Raji (cell line): ENCODE results near the gene TM4SF4.

ENCODE experiments used
- POLR2A ChIP-seq: IDR thresholded peaks from 2 replicates; pipeline ENCODE4 v1.6.1; 2011; ENCODE audit warnings: low read depth, low read length, control low read depth; ENCODE audit not compliant: insufficient read depth

Gene TM4SF4

DNA sequence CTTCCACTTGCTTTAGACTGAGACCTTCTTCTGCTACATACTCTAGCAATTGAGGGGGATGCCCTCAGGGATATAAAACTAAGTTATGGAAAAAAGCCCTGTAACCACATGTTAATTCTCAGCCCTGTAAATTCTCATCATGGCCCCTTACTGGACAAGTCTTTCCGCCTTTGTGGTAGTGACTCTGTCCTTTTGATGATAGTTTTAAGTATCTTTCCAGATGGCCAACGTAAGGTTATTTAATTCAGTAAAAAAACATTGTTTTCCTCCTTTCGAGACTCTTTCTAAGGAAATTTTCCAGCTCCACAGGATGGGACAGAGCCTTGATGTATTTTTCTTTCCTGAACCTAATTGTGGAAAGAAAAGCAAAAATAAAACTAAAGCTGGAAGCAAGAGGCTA lies 25.3 kb upstream of the TM4SF4 start:
- TF ChIP-seq POLR2A: no peak

DNA sequence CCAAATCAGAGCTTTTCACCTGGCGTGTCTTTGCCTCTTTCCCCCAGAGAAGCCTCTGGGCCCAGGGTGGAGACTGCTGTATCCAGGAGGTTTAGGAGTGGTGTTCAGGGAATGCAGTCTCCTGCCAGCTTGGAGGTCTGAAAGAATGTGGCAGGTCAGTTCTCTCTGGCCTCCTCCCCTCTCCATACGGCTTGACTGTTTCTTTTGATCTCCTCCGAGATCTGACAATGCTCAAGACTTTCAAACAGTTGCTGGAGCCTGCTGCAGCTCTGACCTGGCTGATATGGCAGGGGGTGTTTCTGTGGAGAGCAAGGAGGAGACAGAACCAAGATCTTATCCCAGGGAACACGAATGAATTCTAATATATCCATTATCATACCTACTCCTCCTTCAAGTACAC lies 24.7 kb upstream of the TM4SF4 start:
- TF ChIP-seq POLR2A: no peak

DNA sequence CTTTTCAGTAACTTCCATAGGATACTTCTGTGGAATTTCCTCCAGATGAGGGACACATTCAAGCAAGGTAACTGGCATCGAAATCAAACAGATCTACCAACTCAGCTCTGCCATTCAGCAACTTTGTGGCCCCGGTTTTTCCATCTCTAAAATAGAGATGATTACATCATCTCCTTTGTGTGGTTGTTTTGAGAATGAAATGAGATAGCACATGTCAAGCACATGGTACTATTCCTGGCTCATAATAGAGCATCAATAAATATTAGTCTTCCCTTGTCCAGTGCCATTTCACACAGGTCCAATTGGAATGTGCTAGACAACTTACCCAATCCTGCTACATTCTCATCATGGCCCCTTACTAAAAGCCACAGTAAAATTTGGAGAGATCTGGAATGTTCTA lies 24.2 kb upstream of the TM4SF4 start:
- no peak for TF ChIP-seq POLR2A

DNA sequence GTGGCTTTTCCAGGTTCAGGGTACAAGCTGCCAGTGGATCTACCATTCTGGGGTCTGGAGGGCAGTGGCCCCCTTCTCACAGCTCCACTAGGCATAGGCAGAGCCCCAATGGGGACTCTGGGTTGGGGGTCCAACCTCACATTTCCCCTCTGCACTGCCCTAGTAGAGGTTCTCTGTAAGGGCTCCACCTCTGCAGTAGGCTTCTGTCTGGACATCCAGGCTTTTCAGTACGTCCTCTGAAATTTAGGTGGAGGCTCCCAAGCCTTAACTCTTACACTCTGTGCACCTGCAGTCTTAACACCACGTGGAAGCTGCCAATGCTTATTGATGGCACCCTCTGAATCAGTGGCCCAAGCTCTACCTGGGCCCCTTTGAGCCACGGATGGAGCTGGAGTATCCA lies 22.5 kb upstream of the TM4SF4 start:
- TF ChIP-seq POLR2A: no peak

DNA sequence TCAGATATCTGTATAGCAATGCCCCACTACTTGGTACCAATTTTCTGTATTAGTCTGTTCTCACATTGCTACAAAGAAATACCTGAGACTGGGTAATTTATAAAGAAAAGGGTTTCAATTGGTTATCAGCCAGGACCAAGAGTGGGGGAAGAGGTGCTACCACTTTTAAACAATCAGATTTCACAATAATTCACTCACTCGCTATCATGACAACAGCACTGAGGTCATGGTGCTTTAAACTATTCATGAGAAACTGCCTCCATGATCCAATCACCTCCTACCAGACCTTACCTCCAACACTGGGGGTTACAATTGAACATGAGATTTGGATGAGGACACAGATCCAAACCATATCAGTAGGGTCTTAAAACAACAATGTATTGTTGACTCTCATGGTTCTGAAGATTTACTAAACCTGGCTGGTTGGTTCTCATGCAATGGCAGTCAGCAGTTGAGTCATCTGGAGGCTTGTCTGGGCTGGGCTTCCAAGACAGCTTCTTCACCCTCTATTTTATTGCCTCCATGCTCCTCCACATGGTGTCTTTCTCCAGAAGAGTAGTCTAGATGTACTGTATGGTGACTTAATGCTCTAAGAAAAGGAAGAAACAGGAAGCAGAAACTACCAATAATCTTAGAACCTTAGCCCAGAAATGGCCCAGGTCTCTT lies 21.2 kb upstream of the TM4SF4 start:
- no peak for TF ChIP-seq POLR2A

DNA sequence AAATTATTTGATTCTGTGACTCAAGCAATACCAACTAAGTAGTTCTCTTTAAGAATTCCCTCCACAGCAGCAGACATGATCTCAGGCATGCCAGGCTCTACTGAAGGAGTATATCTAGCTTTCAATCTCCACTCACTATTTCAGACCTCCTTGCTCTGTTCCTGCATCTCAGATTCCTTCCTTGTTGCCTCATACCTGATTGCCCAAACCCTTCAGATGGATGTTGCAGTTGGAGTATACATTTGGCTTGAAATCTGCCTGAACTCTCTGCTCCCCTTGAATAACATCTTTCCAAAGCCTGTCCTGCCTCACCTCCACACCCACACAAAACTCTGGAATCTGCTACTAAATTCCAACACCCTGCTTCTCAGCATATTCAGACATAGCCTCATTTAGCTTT lies 19.8 kb upstream of the TM4SF4 start:
- TF ChIP-seq POLR2A: no peak

DNA sequence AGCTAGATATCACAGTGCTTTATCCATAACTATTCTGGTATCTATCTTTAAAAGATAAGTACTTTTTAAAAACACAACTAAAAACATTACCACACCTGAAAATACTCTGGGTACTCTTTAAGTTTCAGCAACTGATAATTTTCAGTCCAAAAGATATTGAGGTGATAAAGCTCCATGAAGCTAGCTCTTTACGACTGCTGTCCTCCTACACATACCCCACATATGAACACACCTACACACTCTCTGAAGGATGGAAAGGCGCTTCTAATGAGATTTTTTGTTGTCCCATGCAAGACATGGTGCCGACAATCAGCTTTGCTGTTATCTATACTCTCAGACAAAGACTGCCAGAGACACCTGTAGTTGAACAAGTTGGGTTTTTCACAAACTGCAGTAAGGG lies 19.1 kb upstream of the TM4SF4 start:
- no peak for TF ChIP-seq POLR2A

DNA sequence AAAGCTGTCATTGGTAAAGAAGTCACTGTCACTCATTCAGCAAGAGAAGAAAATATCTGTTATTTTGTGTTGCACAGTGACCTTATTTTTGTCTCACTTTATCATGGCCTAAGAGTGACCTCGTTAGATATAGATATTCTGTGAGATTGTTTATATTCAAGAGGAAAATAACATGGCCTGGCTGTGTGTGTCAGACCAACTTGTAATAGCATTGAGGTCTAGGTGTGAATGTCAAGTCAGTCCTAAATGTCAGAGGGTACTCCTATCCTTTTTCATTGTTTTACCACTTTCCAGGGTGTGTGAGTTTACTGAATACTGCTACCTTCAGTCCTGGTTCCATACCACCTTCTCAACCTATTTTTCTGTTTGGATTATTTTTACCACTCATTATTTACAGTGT lies 18.5 kb upstream of the TM4SF4 start:
- TF ChIP-seq POLR2A: no peak

DNA sequence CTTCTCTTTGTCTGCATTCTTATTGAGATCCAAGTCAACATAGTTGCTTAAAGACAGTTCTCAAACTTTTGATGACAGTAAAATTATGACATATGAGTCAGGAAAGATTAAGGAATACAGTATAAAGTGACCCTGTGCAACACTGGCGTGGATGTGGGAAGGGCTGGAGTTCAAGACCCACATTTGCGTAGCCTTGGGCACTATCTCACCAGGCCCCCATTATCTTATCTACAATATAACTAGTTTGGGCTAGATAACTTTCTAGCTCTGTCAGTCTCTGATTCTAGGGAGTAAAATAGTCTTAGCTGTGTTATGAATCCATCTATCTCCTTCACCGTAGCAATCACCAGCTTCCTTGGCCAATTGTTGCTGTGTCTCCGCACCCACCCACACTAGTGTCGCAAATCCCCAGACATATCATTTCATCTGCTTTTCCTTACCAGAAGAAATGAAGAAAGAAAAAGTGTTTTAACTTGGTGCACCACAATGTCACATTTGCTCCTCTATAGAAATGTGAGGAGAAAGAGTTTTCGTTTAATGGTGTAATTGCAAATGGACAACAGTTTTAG lies 14.9 kb upstream of the TM4SF4 start:
- no peak for TF ChIP-seq POLR2A

DNA sequence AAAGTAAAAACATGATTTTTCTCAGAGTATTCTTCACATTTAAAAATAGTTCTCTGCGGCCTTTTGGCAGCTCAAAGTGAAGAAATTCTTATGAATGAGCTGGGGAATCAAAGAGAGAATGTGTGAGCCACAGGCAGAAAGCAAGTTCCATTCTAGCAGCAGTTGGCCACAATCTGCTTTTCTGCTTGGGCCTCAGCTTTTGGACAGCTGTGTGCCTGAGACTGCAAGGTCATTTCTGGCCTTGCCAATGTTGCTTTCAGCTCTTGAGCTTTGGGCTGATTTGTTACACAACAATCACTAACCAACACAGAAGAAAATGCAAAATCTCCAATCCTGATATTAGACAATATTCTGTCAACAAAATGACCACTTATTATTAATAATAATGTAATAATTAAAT lies 14.4 kb upstream of the TM4SF4 start:
- no peak for TF ChIP-seq POLR2A

DNA sequence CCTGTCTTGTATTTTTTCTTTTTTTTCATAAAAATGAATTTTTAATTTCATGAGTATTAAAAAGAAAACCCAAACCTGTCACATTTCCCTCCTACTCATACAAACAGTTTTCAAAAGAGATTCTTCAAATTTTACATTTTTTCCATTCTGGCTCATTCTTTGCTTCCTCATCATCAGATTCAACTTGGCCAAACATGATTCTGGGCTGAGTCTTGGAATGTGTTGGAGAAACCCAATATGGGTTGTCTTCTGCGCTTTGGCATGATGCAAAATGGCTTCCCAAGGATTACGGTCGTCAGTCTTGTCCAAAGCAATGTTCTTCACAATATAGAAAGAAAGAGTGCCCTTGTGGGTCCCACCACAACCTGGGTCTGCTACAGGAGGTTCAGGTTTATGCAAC lies 12.4 kb upstream of the TM4SF4 start:
- no peak for TF ChIP-seq POLR2A

DNA sequence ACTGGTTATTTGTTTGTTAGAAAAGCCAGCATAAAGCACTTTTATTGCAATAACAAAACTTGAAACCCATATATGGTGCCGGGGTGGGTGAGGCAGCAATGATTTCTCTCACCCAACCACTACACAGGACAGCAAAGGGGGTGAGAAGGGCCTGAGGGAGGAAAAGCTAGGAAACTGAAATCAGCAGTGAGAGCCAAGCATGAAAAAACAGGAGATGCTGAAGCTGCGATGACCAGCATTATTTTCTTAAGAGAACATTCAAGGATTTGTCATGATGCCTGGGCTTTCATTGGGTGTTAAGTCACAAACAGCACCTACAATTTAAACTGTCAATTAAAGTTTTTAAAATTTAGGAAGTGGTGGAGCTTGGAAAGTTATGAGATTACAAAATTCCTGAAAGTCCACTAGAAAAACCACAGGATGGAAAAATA lies 11.9 kb upstream of the TM4SF4 start:
- no peak for TF ChIP-seq POLR2A

DNA sequence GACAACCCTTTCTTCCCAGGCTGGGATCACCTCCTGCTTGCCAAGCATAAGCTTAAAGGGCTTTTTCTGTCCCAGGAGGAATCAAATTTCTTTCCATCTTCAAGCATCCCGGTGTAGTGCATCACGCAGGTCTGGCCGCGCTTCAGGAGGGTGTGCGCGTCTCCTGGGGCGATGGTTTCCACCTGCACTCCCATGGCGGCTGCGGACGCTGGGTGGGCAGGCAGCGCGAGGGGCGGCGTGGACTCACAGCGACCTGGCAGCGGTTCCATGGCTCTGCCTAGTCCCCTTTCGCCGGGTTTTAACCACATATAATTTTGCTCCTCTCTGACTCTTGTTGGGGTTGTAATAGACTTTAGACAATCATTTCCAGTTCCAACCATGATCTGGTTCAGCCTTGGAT lies 10.6 kb upstream of the TM4SF4 start:
- TF ChIP-seq POLR2A: no peak

DNA sequence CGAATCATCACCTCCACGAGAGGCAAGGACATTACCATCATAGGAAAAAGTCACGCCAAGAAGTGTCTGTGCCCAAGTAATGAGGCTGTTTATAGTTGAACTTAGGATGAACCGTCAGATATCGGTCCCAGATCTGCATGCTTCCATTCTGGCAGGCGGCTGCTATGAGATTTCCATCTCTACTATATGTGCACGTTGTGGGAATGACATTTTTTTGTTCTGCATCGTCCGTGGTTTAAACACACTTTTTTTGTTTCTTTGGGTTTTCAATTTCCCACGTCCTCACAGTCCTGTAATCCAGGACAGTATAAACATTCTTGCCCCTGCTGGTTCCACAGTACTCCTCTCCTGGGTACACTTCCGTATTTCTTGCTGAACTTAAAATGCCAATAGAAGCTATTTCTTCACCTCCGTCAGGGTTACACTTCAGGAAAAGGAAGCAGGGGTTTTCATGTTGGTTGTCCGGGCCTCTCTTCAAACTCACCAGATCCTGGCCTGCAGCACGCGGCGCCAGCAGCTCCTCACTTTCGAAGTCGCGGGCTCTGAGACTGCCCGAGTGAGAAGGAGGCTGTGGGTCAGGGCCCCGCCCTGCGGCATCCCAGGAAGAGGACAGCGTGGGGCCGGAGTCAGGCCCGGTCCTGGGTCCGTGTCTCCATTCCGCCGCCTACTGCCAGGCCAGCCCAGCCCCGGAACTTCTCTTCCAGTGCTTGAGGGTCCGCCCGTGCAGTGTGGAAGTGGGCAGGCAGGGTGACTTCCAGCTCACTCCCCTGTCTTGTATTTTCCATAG lies 9.8 kb upstream of the TM4SF4 start:
- TF ChIP-seq POLR2A: no peak

DNA sequence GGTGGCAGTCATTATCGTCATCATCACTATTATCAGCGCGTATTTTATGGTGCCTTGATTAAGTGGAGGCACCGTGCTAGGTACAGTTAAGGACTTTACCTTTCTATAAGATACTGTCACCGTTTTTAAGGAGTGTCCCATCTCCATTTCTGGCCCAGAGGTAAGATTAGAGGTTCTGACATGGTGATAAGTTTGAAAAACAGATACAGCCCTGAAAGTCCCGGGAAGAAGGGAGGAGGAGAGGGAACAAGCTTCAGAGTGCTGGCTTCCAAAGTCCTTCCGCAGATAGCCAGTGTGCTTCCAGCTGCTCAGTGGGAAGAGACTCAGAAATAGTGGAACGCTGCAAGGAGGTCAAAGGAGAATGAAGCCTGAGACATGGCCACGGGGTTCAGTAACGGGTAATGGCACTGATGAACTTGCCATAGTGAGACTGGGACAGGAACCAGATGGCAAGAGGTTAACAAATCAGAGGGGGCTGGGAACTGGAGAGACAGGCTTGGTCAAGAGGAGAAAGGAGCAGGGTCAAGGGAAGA lies 9.1 kb upstream of the TM4SF4 start:
- TF ChIP-seq POLR2A: no peak

DNA sequence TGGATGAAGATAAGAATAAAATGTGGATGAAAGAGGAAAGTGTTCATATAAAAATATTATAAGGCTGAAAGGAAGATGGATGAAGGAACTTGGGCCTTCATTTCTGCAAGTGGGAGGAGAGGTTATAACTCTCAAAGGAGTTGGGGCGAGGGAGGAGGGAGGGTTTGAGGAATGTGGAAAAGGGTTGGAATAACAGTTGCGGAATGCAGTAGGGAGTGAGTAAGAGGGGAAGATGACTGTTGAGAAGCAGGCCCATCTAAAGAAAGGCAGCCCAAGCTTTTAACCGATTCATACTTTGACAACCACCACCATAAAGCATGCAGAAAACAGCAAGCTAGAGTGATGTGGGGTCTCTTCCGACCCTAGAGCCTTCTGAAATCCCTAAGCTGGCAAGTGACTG lies 8.3 kb upstream of the TM4SF4 start:
- TF ChIP-seq POLR2A: no peak
